KMS-11 (cell line): ENCODE results near the gene LMOD2.

Source experiments
- H2AFZ ChIP-seq: fragments of 200-600 bp; sonication (generic); 2 replicates; pipeline ENCODE4 v1.6.1; 2016; ENCODE audit warnings: antibody characterized with exemption, mixed run types, low read depth
- H3K27ac ChIP-seq: fragments of 200-600 bp; sonication (generic); 2 replicates; pipeline ENCODE4 v1.6.1; 2016; ENCODE audit warnings: mild to moderate bottlenecking, mixed run types
- H3K27me3 ChIP-seq: fragments of 200-600 bp; sonication (generic); 2 replicates; pipeline ENCODE4 v1.6.1; 2017; ENCODE audit warnings: mild to moderate bottlenecking, low read depth, mixed run types, moderate library complexity; ENCODE audit not compliant: insufficient read depth
- H3K36me3 ChIP-seq: fragments of 200-600 bp; sonication (generic); 2 replicates; pipeline ENCODE4 v1.6.1; 2017; ENCODE audit warnings: mild to moderate bottlenecking, mixed run types; ENCODE audit not compliant: insufficient read depth
- H3K4me1 ChIP-seq: fragments of 200-600 bp; sonication (generic); 2 replicates; pipeline ENCODE4 v1.6.1; 2016; ENCODE audit warnings: mild to moderate bottlenecking, low read depth, mixed run types; ENCODE audit not compliant: poor library complexity, severe bottlenecking
- H3K4me2 ChIP-seq: fragments of 200-600 bp; sonication (generic); 2 replicates; pipeline ENCODE4 v1.7.0; 2016; ENCODE audit warnings: mild to moderate bottlenecking, mixed run types
- H3K4me3 ChIP-seq: fragments of 200-600 bp; sonication (generic); IDR thresholded peaks from 2 replicates; pipeline ENCODE4 v1.6.1; 2017; ENCODE audit warnings: low read depth, low read length, mixed read lengths; ENCODE audit not compliant: insufficient read depth
- H3K79me2 ChIP-seq: fragments of 200-600 bp; sonication (generic); 2 replicates; pipeline ENCODE4 v1.6.1; 2016; ENCODE audit warnings: low read depth, mixed run types; ENCODE audit not compliant: insufficient read depth
- H3K9ac ChIP-seq: fragments of 200-600 bp; sonication (generic); 2 replicates; pipeline ENCODE4 v1.6.1; 2016; ENCODE audit warnings: mild to moderate bottlenecking, mixed run types
- H4K20me1 ChIP-seq: fragments of 200-600 bp; sonication (generic); 2 replicates; pipeline ENCODE4 v1.6.1; 2016; ENCODE audit warnings: mild to moderate bottlenecking, mixed run types; ENCODE audit not compliant: insufficient read depth
- TF ChIP-seq, protein P1 (sequence below): fragments of 200-600 bp; sonication (generic); conservative IDR thresholded peaks from 2 replicates; pipeline ENCODE4 v1.6.1; 2017; ENCODE audit warnings: low read depth, mild to moderate bottlenecking, antibody characterized with exemption, low read length, moderate library complexity, mixed read lengths

Gene LMOD2

DNA sequence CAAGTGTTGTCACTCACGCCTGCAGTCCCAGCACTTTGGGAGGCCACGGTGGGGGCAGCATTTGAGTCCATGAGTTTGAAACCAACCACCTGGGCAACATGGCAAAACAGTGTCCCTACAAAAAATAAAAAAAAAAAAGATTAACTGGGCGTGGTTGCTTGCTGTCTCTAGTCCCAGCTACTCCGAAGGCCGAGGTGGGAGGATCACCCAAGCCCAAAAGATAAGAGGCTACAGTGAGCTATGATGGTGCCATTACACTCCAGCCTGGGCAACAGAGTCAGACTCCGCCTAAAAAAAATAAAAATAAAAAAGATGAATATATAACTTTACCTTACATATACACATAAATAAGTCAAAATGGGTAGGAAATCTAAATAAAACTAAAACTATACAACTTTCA, 2.5 kb upstream of the LMOD2 start:
- Histone ChIP-seq H3K4me2 (no peak overlapping the region), H3K27ac (no peak overlapping the region)

DNA sequence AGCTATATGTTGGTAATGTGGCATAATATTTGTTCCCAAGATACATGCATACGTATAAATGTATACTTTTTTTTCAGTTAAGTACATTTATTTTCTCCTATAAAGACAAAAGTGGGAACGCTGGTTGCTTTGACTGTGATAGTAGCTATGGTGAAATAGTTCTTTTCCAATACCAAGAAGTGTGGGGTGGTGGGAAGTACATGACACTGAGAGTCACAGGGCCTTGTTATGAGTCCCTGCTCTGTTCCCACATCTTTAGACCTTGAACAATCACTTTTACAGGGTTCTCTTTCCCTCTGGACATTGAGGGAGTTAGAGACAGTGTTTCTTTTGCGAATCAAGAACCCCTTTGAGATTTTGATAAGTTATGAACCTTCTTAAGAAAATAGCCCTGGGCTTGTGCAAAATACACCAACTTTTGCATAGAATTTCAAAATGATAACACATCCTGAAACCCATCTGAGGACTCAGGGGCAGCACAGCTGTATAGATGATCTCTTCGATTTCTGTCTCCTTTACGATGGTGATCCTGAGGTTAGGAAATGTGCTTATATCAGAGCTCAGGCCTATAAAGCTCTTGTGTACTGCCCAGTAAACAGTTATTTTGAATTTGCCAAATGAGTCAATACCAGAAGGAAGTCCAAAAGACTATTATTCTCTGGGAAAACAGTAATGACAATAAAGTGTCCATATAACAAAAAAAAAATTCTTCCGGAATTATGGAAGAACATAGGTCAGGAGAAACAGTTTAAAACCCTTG, 1.1 kb downstream of the LMOD2 start:
- Histone ChIP-seq H3K9ac (no peak overlapping the region), H3K27ac (no peak overlapping the region), H4K20me1 (no peaks in the 10 kb centered on the region), H3K4me1 (no peaks in the 10 kb centered on the region), H3K36me3 (no peaks in the 10 kb centered on the region), H3K79me2 (no peaks in the 10 kb centered on the region), H3K4me2 (no peak overlapping the region), H2AFZ (no peak overlapping the region), H3K4me3 (no peak overlapping the region), H3K27me3 (no peaks in the 10 kb centered on the region)
- TF ChIP-seq, protein P1, sequence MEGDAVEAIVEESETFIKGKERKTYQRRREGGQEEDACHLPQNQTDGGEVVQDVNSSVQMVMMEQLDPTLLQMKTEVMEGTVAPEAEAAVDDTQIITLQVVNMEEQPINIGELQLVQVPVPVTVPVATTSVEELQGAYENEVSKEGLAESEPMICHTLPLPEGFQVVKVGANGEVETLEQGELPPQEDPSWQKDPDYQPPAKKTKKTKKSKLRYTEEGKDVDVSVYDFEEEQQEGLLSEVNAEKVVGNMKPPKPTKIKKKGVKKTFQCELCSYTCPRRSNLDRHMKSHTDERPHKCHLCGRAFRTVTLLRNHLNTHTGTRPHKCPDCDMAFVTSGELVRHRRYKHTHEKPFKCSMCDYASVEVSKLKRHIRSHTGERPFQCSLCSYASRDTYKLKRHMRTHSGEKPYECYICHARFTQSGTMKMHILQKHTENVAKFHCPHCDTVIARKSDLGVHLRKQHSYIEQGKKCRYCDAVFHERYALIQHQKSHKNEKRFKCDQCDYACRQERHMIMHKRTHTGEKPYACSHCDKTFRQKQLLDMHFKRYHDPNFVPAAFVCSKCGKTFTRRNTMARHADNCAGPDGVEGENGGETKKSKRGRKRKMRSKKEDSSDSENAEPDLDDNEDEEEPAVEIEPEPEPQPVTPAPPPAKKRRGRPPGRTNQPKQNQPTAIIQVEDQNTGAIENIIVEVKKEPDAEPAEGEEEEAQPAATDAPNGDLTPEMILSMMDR, result no peak

More for the DNA sequence above, 2.5 kb upstream of the LMOD2 start:
- no peaks in the 10 kb centered on the region for H3K4me1 ChIP-seq
- no peaks in the 10 kb centered on the region for H3K79me2 ChIP-seq
- TF ChIP-seq, protein P1, result no peak
- no peak overlapping the region for H3K4me3 ChIP-seq
- H3K9ac ChIP-seq, result no peak overlapping the region
- H2AFZ ChIP-seq, result no peak overlapping the region
- H3K27me3 ChIP-seq, result no peaks in the 10 kb centered on the region
- H3K36me3 ChIP-seq, result no peaks in the 10 kb centered on the region
- H4K20me1 ChIP-seq, result no peaks in the 10 kb centered on the region

- H3K79me2 ChIP-seq, result no peaks in the 10 kb centered on the region
- H3K27ac ChIP-seq, result no peak overlapping the region
- no peak overlapping the region for H3K4me2 ChIP-seq
- TF ChIP-seq, protein P1, result no peak
- H2AFZ ChIP-seq, result no peak overlapping the region
- no peaks in the 10 kb centered on the region for H4K20me1 ChIP-seq
- no peak overlapping the region for H3K9ac ChIP-seq
- no peaks in the 10 kb centered on the region for H3K4me1 ChIP-seq
- no peaks in the 10 kb centered on the region for H3K36me3 ChIP-seq
- H3K27me3 ChIP-seq, result no peaks in the 10 kb centered on the region
- no peak overlapping the region for H3K4me3 ChIP-seq
Observed at GRCh38 chr7:123657304-123657685, 1.6 kb downstream of the LMOD2 start.

DNA sequence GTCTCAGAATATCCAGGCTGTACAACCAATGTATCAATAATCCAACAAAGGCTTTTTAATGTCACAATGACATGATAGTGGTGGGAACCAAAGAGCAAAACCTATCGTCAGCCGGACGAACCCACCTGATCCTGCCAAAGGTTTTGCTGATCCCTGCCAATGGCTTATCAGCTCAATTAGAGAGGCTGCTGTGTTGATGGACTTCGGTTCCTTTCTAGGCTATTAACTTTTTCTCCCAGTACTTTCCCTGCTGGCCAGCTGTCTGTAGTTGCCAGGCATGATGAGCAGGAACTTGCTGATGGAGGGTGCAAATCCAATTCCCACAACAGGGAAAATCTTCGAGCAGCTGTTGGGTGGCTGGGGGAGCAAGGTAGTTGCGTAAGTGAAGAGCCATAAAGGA, 2.4 kb downstream of the LMOD2 start:
- Histone ChIP-seq H4K20me1 (no peaks in the 10 kb centered on the region), H3K27me3 (no peaks in the 10 kb centered on the region), H3K4me2 (no peak overlapping the region), H3K79me2 (no peaks in the 10 kb centered on the region), H3K27ac (no peak overlapping the region), H3K4me1 (no peaks in the 10 kb centered on the region), H2AFZ (no peak overlapping the region), H3K36me3 (no peaks in the 10 kb centered on the region), H3K4me3 (no peak overlapping the region), H3K9ac (no peak overlapping the region)
- TF ChIP-seq, protein P1, result no peak
